NCI-H1694 treated with DMSO at 0.1 percent for 48 hours (cell line): ENCODE measurements around the gene DLL4.

Experiments used
- DNase-seq: peaks from one replicate; lab custom pipeline; 2025; lab: John Stamatoyannopoulos, UW

Gene DLL4

DNA sequence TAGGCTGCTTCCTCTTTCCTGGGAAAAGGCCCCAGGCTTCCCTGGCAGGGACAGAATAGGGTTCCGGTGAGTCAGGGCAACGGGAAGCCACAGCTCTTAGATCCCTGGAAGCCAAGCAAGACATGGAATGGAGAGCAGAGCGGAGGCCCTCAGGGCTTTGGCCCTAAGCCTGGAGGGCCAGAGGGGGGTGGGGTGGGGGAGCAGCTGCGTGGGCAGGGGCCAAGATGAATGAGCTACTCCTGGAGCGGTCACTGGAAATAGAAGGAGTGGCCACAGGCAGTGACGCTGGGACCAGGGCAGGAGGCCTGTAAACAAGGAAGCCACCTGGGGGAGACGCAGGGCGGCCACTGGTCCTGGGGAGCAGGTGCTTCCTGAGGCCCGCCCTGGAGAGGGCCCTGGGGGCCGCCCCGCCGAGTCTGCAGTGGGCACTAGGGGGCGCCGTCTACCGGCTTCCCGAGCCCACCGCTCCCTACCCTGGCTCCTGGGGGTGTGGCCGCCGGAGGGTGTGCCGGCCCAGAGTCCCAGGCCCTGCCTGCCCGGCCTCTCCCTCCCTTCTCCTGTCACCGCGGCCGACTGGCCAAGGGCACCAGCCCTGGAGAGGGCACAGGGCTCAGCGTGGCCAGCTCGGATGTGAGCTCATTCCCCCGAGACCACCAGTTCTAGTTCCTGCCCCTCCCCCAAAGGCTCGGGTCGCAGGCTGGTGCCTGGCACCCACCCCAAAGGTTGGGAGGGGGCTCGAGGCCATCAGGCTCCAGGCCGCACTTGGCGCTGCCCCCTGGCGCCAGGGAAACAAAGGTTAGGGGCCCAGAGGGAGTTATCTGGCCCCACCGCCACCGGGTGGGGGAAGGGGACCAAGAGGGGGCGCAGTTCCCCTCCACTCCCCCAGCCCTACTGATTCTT is 22.8 kb upstream of the DLL4 start:
- peak; percentile 21 for DNase-seq

DNA sequence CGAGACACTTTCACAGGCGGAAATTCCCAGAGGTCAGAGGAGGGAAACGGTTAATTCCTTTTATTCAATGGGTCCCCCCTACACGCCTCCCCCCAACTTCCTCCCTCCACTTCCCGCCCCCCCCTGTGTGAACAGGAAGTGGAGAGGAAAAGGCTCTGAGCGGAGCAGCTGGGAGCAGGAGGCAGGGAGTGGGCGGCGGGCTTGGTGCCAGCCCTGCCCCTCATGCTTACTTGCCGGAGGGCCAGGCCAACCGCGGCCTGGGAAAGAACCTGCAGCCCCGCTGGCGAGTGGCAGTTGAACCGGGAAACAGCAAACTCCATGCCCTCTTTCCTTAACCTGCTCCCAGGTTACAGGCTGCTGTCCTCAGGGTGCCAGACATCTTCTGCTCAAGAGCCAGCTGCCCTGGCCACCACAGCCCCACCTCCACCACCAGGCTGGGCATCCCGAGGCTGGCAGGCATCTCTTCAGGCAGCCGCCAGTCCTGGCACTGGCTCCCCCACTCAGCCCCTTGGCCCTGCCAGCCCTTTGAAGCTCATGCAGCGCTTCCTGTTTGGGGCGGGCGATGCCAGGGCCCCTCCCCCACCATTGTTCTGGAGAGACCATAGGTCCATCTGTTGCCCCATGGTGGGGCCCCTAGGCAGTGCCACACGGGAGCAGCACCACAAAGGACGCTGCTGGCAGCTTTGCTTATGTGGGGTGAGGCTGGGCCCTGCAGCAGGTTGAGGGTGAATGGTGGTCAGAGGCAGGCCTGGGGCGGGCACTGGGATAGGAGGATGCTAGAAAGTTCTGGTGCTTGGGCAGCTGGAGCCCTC is 21.9 kb upstream of the DLL4 start:
- no peak for DNase-seq

DNA sequence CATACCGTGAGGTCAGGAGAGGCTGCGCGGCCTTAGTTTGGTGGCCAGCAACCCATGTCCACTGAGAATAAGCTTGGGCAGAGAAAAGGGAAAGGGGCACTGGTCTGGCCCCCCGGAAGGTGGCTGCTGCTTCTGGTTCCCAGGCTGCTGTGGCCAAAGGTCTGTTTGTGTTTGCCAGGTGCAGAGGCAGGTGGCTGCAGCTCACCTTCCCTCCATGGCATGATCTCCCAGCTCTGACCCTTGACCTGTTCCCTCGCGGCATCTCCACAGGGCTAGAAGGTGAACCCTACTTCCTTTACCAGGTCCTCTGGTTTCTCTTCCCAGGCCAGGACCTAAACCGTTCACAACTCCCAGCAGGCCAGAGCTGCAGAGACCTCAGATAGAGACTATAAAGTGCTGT is 21.0 kb upstream of the DLL4 start:
- no peak for DNase-seq

DNA sequence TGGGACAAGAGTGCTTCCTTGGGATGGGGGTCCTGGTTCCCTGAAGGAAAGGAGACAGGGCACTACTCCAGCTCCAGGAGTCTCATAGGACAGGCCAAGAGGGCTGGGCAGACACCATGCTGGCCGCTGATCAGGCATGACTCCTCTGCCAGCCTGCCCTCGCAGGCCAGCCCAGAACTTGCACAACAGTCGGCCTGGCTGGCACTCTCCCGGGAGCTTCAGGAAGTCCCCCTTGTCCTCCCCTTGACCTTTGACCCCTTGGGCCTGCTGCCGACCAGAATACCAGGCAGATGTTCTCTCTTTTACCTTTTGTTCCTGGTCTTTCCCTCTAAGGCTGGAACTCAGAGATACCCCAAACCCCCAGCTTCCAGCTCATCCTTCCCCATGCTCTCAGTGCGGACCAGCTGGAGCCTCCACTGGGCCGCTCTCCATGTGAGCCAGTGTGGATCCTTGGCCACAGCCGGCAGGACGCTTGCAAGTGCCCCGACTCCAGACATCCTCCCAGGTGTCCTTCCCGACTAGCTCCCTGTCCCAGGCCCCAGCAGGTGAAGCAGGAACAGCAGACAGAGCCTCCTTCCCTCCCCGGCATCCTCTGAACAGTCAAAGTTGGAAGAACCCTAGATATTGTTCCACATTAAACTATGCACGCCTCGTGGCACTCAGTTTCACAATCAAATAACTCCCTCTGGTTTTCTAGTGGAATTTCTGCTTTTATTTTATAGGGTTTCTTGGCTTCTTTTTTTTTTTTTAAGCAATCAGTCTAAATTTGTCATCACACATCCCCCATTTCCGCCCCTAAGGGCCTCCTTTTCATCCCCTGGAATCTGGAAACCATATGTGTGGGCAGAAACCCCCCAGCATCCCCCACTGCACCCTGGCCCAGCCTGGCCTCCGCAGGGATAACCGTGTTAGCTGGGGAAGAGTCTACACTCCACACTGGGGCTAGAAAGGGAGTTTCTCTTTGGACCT is 19.2 kb upstream of the DLL4 start:
- DNase-seq: no peak

DNA sequence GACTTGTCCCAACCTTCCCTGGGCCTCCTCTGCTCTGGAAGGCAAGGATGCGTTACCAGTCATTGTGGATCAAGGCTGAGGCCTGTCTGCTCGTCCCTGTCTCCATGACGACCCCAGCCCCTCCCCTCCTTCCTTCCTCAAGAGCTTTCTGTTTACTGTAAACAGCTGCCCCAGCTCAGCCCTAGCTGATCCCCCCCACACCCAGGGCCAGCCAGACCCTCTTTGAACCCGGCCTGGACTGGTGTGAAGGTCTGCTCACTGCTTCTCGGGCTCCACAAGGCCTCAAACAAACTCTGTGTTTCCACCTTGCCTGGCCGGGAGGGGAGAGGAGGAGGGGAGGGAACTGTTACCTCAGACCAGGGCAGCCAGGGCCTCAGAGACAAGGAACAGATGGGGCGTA is 18.0 kb upstream of the DLL4 start:
- no peak for DNase-seq

DNA sequence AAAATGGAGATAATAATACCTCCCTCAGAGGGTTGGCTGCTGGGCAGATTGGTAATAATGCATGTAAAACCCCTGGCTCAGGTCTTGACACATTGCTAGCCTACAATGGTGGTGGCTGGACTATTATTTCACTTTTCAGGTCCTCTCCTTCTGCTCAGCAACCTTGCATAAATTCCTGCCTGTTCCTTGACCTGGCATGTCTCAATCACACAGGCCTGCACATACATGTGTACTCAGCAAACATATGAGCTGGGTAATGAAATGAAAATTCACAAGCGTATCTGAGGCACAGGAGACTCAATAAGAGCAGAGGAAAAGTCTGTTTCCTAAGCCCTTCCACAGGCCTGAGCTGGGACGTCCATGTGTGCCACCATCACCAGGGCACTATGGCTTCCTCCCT is 17.4 kb upstream of the DLL4 start:
- DNase-seq: no peak

DNA sequence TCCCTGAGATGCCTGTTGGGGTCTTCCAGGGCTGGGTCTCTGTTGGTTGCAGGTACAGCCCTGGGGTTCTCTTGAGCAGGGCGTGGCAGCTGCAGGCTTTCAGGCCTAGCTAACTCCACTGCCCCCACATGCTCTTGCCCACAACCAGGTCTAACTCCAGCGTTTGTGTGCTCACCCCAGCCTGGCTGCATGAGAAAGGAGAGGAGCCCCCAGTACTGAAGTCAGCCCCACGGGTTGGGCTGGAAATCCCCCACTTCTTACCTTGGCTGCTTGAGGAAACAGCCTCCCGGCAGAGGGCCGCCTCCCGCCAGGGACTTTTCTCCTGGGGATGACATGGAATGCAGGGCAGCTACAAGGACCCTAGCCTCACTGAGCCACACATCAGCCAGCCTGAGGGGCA is 16.7 kb upstream of the DLL4 start:
- DNase-seq: no peak

DNA sequence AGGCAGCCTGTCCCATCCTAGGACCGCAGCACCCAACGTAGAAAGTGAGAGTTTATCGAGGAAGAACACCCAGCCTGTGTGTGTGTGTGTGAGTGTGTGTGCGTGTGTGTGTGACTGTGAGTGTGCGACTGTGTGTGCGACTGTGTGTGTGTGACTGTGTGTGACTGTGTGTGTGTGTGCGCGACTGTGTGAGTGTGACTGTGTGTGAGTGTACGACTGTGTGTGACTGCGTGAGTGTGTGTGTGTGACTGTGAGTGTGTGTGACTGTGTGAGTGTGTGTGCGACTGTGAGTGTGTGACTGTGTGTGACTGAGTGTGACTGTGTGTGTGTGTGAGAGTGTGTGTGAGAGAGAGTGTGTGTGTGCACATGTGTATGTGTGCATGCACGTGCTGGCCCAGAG is 15.1 kb upstream of the DLL4 start:
- no peak for DNase-seq

DNA sequence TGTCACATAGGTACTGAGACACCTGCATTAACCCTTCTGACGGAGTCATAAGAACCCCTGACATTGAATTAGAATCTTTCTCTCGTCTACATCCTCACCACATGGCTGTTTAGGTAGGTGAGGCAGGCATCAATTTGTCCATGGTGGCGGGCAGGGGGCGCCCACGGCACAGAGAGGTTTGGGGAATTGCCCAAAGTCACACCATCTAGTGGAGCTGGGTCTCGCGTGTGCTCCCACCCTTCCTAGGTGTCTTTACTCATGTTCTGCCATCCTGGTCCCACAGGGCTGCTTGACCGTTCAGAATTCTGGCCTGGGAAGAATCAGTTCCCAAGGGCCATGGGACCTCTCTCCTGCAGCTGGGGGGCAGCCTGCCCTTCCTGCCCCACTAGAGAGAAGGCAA is 14.7 kb upstream of the DLL4 start:
- peak; percentile 15 for DNase-seq

DNA sequence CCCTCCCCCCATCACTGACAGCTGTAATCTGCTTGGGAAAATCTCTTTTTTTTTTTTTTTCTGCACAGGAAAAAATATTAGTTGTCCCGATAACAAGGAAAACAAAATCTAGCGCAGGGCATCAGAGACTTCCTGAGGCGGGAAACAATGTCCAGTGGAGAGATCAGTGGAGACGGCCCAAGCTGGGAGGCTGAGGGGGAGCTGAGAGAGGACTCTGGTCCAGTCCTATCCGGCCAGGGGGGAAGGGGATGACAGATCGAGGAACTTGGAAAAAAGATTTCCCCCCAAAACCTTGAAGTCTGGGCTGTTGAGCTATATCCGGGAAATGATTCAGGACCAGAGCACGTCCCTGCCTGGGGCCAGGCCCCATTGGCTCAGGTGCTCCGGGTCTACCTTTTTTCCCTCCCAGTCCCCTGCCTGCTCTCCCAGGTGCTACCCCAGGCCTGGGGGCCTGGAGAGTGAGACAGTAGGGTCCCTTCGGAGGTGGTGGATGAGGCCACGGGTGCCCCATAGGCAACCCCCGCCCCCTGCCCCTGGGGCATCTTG is 14.0 kb upstream of the DLL4 start:
- DNase-seq: no peak

DNA sequence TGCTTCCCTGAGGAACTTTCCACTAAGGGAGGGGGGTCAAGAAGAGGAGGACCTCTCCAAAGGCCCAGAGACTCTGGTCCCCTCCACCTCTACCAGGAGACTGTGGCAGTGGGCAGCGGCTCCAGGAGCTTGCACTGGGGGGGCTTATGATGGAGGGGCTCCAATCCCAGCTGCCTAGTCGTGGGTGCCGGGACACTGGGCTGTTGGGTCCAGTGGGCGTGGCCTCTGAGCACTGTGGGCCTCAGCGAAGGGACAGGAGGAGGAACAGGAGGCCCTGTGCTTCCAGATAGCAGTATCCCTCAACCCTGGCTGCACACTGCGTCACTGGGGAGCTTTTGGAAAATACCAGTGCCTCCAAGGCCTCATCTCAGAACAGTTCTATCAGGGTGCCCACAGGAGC is 13.5 kb upstream of the DLL4 start:
- DNase-seq: no peak

DNA sequence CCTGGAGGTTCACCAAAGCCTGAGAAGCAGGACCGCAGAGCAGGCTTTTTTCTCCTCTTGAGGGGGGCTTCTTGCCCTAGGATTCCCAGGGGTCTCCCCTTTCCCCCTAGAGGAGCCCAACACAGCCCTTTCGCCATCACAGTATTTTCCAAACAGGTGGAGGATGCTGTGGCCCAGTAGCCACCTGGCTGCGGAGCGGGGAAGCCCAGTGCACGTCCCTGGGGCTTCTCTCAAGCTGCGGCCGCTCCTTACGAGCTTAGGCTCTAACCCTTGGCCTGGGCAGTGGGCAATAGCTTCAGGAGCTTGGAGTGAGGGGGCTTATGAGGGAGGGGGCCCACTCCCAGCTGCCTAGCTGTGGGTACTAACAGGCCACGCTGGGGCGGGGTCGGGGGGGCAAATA is 11.6 kb upstream of the DLL4 start:
- no peak for DNase-seq

DNA sequence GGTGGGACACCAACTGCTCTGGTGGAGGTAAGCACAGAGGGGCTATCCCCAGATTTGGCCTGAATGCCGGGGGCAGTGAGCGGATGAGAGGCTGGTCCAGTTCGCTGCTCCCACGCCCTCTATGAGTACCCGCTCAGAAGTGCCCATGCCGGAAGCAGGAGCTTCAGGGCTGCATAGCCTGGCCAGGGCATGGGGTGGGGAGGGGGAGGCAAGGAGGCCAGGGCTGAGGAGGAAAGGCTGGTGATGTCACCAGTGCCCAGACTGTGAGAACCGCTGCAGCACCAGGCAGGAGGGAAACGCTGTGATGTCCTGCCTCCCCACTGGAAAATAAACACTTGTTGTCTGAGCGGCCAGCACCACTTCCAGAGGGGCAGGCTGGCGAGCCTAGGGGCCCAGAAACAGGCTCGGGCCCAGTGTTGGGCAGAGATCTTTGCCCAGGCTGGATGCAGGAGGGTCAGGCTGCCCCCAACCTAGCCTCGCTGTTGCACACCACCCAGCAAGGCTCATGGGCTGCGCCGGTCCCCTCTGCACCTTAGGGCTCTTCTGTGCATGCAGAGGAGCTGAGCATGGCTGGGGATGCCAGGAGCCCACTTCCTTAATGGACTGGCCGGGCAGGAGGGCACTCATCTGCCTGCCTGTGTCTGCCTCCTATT is 10.9 kb upstream of the DLL4 start:
- DNase-seq: no peak

DNA sequence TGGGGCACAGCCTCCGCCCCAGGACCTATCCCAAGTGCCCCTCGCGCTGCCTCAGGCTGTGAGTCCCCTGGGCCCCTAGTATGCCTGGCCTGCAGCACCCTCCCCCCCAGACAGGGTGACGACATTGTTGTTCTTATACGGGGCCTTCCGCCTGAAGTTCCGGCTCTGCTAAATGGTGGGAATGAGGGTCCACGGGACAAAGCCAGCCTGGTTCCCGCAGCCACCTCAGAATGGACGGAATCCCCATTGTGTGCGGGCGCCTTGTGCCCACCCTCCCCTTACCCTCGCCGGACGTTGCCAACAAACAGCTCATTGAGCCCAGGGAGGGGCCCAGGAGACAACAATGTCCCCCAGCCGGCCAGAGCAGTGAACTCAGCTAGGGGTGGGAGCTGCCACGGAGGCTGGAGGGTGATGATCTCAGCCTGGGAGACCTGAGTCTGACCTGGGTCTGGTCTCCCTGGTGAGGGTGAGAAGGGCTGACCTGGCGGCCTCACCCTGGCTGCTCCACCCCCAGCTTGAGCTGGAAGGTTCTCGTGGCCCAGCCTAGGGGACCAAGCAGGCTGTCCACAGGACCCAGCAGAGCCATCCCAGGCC is 10.2 kb upstream of the DLL4 start:
- DNase-seq: no peak

DNA sequence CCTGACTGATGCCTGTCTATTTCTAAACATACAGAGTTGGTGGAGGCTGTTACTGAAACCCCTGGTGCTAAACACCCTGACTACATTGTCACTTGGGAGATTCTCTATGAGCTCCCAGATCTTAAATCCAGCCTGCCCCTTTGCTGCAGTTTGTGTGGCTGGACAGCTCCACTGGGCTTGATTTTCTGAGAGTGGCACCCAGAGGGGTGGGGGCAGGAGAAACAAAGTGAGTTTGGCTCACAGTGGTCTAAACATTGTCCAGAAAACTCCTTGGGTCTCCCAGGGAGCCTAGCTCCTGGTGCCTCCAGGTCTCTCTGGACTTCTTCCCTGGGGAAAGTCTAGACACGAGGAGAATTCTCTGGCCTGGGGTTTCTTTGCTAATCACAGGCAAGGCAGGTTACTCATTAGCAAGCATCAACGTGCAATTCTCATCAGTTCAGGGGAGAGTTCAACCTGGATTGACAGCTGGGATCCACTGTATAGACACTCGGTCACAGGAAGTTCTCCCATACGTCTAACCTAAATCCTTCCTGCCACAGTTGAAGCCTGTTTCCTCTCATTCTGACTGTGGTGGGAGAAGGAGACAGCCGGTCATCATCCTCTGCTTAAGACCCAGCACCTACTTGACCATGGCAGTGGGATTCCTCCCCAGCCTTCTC is 7.1 kb upstream of the DLL4 start:
- no peak for DNase-seq

DNA sequence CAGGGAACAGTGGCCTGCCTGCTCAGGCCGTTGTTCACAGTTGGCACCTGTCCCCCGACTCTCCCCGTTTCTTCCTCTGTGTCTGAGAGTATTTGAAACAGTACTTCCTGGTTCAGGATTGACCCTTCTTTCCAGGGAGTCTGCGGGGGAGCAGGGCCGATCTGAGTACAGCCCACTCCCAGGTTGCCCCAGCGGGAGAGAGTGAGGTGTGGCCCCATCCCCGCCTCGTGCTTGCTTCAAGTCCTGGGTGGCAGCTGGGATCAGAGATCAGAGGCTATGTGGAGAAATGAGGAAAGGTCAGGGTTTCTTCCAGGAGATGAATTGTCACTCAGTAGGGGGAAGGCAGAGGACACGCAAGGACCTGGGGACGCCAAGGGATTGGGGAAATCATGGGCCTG is 6.5 kb upstream of the DLL4 start:
- no peak for DNase-seq

DNA sequence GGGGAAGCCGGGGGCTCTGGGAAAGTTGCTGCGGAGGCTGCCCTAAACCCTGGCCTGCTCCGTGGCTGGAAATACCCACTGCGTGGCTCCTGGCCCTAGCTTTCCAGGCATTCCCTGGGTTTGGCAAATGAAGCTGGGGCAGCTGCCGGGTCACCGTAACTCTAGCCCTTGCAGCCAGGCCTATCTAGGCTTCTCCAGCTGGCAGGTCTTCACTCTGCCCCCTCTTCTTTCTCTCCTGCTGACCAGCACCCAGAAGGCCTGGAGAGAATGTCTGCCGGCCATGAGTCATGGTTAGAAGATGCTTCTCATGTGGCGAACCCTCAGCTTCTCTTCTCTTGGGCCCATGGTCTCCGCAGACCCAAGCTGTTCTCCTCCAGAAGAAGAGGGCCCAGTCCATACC is 5.6 kb upstream of the DLL4 start:
- DNase-seq: no peak

DNA sequence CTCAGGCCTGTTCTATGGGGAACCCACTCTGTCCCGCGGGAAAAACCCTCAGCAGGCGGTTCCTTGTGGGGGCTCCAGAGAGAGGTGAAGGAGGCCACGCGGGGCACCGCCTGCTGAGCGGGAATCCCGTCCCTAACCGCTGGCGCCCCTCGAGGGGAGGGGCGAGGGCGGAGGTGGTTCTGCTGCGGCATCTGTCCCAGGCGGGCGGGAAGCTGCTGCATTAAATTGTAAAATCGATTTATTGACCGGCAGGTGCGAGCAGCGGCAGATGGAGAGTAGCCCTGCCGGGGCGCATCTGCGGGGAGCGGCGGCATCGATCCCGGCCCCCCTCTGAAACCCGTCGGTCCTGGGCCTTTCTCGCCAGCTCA is 3.7 kb upstream of the DLL4 start:
- no peak for DNase-seq

DNA sequence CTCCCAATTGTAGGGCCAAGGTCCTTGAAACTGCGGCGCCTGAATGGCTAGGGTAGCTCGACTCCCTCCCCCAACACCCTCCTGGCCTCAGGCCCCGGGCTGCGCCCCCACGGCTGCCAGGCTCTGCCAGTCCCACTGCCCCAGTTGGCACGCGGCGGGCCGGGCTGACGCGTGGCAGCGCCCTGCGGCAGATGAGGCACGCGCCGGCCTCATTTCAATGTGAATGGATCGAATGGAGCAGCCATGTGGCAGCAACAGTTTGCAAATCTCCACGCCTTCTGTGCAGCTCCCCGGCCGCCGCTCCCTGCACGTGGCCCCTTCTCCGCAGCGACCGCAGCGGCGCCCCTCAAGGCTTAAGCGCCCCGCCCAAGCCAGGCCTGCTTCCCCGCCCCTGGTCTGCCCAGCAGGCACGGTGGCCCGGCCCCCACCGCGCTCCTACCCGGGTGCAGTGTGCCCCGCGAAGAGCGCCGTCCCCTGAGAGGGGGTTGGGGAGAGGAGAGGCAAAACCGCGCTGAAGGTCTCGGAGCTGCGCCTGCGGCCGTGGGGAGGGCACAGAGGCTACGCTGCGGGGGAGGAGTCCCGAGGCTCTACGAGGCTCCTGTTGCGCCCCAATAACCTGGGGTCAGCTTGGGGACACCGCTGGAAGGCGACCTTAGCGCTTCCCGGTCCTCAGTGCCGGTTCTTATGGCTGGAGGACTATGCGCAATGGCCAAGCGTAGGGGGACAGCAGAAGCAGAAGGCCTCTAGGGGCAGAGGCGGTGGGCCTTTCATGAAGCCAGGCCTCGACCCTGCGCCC is 3.1 kb upstream of the DLL4 start:
- DNase-seq: no peak
